ACHN (cell line): Measurements from ENCODE around the gene CRISPLD2.

Experiments used
- DNase-seq: peaks from one replicate; pipeline ENCODE4 v3.0.0-alpha.2; 2015
- in situ Hi-C: cut with HindIII; loops from 2 replicates; pipeline ENCODE4 v1.10.0; 2017; ENCODE audit warnings: low sequenced_read_pairs, low pct_ligation_motif_present, low pct_unique_long_range_greater_than_20kb

The CRISPLD2 gene

DNA sequence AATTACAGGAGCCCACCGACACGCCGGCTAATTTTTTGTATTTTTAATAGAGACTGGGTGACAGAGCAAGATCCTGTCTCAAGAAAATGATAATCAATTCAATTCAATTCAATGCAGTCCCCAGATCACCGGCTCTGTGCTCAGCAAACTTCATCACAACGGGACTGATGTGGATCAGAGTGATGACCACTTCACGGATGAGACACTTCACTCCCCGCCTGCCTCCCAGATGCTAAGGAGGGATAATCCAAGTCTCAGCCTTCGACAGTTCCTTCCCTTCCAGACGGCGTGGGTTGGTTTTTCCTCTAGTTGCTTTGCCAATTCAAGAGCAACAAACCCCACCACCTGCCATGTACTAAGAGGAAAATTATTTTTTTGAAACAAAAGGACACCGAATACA lies 97.7 kb downstream of the CRISPLD2 start:
- no peak for DNase-seq
- in situ Hi-C loops: no loop called here

DNA sequence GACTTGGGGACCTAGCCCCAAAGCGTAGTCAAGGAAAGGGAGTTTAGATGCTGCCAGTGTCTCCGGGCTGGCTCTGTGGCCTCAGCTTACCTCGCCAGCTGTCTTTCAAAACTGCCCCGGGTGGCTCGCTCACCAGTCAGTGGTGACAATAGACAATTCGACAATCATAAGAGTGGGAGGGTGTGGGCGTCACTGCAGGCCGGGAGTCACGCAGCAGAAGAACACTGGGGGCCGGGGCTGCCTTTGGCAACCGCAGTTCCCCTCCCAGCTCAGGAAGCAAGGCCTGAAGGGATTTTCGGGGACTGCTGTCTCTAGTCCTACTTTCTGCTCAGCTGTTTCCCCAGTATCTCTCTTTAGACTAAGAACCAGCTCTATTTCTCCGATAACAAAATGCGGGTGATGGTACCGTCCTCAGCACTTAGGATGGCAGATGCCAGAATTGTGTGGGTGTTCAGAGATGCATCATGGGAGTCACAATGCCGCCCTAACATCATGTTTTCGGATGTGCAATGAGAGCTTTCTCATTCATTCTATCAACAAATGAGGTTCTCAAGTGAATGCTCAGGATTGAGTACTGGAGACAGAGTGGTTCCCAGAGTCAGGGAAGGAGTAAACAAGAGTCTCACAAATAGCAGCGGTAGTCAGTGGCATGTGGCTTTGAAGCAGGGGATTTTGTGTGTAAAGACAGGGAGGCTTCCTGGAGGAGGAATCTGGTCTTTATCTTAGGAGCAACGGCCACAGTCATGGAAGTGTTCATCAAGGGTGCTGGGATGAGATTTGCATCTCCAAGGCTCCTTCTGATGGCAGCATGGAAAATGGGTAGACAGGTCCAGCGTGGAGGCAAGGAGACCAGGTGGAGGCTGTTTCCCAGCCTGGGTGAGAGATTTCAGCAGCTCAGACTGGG lies 98.5 kb downstream of the CRISPLD2 start:
- DNase-seq: no peak
- in situ Hi-C loops: no loop called here

DNA sequence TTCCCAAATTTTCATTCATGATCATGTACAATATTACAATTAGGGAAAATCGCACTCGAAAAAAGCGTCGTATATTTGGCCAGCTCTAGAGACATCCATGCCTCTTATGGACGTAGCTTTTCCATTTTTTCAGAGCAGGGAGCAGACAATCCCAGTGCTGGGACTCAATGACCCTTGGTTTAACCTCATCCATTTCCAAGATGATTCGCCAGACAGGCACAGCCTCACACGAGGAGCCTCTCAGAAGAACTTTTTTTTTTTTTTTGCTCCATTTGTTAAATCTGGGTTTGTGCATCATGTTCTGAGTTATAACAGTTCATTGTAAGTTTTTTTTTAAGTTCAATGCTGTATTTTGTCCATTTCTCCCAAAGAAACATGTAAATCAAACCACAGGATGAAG lies 99.5 kb downstream of the CRISPLD2 start:
- in situ Hi-C loops: no loop called here
- DNase-seq: no peak

DNA sequence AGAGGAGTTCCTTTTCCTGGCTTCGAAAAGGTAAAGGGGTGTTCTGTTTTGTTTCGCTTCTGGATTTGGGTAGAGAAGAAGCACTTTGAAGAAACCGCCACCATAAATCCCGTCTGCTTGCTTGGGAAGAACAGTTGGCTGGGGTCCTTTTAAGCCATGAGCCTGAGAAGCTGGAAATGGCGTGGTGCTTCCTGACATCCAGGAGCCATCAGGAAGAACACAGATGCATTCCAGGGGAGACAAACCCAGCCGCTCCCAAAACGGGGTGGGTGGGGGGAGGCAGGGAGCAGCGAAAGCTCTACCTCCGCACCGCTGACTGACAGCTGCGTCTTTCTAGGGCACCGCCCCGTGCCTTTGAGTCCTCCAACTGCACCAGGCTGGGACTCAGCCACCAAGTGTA lies 99.9 kb downstream of the CRISPLD2 start:
- DNase-seq: no peak
- in situ Hi-C loops: no loop called here

DNA sequence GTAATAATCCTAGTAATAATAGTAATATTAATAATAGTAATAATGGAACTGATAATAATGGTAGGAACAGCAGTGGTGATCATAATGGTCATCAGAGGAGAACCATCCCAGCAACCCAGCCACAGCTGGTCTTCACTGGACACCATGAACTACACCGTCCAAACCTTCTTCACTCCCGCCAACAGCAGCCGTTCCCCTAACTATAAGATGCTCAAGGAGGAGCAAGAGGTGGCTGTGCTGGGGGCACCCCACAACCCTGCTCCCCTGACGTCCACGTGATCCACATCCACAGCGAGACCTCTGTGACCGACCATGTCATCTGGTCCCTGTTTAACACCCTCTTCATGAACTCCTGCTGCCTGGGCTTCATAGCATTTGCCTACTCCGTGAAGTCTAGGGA lies 100.5 kb downstream of the CRISPLD2 start:
- in situ Hi-C loops: no loop called here
- no peak for DNase-seq

DNA sequence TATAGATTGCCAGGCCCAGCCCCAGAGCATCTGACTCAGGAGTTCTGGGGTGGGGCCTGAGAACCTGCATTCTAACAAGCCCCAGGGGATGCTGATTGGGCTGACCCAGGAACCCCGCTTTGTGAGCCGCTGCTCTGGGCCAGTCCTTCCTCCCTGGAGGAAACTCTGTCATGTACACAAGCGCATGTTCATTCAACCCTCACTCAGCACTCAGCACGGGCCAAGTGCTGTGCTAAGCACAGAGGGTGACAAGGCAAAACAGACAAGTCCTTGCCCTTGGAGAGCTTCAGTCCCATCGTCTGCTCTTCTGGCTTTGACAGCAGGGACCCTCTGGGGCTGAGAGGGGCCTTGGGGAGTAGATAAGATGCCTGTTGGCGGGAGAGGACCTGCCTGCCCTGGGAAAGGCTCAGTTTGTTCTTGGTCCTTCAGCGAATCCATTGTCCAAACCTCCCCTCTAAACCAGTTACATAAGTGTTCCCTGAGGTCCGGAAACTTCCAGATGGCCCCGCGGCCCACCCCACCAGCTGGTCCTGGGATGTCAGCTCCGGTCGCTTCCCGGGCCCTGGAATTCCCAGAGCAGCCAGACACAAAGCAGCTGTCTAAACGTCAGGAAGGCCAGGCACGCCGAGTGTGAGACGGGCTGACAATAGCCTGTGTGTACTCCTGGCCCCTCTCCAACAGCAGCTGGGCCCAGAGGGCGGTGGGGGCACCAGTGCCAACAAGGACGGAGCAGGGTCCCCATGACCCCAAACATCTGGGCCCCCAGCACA lies 102.8 kb downstream of the CRISPLD2 start:
- in situ Hi-C loops: no loop called here

DNA sequence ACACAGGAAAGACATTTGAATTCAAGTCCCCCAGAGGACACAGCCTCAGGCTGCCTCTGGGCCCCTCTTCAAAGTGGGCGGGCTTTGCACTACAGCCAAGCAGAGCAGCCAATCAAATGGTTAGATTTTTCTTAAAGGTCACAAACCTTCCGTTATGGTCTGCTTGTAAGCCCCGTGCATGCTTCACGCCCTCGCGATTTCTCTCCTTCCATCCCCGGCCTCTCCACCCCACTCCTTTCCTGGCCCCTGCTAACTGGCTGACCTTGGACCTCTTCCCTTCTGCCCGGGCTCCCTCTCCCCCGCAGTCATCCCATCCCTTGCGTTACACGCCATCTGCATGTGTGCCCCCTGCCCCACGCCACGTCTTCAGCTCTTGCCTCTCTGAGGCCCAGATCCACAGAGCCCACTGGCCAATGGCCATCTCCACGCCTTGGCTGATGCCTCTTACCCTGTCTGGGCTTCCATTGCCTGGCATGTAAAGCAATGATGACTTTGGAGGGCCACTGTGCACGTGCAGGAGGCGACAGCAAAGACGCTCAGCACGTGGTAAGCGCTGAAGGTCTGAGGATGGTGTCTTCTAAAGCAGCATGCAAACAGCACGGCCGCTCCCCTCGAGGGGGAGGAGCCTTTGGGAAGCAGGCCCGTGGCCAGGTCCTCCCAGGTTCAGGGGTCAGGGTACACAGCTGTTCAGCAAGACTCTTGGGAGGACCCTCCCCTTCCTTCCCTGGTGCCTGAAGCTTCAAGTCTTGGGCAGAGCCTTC lies 104.7 kb downstream of the CRISPLD2 start:
- in situ Hi-C loops: loop anchor here (5.0 kb wide), 1 partner anchor 42 kb away; no protein-coding TSS in a partner anchor
- DNase-seq: no peak

More for the DNA sequence above, 102.8 kb downstream of the CRISPLD2 start:
- no peak for DNase-seq

DNA sequence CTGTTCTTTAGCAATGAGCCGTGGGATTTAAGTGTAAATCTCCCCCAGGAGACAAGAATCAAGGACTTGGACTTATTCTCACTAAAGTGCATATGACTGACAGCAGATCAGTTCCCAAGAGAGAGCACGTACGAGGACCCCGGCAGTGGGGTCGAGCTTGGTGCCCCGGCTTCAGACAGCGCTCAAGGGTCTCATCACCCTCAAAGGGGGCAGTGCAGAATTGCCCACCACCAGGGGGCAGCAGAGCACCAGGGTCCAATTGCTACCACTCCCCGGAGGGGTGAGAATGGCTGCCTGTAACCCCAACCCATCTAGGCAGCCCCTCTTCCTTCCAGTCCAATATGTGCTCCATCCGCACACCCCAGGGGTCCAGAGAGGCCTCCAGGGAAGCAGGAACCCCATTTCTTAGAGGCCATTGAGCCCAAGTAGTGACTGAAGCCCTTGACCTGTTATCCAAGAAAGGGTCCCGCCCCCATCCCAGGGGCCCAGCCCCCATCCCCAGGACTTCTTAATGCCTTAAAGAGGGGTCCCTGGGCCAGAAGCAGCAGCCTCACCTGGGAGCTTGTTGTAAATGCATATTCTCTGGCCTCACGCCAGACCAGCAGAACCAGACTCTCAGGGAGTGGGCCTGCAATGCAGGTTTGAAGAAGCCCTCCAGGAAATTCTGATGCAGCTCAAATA lies 105.4 kb downstream of the CRISPLD2 start:
- peak; percentile 37 for DNase-seq
- in situ Hi-C loops: loop anchor here (5.0 kb wide), 1 partner anchor 43 kb away; no protein-coding TSS in a partner anchor

DNA sequence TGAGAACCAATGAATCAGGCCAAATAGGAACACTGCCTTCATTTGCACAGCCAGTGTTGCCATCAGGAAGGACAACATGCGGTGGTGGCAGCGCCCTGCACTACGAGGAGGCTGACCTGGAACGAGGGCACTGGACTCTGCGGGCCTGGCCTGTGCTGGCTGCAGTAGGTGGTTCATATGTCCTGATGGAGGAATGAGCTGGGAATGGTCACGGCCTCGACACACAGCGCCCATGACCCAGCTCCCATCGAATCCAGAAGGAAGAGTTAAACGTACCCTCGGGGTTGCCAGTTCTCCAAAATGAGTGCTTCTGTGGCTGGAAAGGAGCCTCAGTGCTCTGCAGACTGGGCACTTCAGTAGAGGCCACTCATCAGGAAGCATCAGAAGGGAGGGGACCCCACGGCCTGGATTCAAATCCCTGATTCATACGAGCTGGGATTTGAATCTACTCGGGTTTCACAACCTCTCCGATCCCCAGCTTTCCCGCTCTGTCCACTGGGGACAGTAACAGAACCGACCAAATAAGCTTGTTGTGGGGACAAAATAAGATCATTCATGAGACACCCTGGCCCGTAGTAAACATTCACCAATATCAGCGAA lies 106.1 kb downstream of the CRISPLD2 start:
- no peak for DNase-seq
- in situ Hi-C loops: loop anchor here (5.0 kb wide), 1 partner anchor 44 kb away; no protein-coding TSS in a partner anchor

DNA sequence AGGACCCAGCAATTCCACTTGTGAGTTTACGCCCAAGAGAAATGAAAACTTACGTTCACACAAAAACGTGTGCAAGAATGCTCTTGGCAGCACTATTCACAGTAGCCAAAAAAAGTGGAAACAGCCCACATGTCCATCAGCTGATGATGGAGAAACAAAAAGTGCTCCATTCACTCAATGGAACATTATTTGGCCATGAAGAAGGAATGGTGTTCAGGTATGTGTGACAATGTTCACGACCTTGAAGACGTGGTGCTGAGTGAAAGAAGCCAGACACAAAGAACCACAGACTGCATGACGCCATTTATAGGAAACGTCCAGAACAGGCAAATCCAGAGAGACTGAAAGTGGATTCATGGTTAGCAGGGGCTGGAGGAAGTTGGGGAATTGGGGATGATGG lies 106.7 kb downstream of the CRISPLD2 start:
- DNase-seq: no peak
- in situ Hi-C loops: loop anchor here (5.0 kb wide), 1 partner anchor 44 kb away; no protein-coding TSS in a partner anchor

DNA sequence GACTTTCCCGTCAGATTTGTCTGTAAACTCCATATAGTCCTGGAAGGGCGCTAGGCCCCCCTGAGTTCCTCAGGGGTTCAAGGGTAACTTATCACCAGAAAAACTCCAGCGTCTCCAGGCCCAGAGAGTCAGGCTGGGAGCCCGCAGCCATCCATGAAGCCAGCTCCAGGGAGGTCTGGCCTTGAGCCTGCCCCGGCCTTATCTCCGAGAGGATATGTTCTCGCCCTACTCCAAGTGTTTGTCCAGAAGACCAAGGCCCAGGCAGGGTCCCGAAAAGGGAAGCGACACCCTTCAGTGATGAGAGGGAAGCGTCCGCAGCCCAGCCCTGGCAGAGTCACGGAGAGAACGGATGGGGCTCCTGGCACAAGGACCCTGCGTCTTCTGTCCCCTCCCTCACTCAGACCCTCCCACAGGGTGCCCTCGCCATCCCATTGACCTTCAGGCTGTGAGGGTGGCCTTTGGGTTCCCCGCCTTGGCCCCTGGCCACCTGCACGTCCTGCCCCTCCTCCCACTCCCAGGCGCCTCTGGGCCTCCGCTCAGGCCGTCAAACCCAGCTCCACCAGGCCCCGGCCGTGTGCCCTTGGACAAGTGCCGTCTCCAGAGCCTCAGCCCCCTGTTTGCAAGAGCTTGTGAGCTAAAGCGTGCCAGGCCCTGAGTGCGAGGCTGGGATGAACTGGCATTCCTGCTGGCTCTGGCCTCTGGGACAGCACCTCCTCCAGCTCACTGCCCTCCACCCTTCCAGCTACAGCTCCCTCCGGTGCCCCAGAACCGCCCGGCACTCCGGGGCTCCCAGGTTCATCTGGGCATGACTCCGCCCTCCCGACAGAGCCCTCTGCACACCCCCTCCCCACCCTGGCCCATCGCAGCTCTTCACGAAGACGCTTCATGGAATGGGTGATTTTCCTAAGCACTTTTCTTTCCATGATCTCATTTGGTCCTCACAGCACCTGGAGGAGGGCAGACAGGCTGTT lies 108.1 kb downstream of the CRISPLD2 start:
- DNase-seq: no peak
- in situ Hi-C loops: loop anchor here (5.0 kb wide), 1 partner anchor 46 kb away; no protein-coding TSS in a partner anchor

DNA sequence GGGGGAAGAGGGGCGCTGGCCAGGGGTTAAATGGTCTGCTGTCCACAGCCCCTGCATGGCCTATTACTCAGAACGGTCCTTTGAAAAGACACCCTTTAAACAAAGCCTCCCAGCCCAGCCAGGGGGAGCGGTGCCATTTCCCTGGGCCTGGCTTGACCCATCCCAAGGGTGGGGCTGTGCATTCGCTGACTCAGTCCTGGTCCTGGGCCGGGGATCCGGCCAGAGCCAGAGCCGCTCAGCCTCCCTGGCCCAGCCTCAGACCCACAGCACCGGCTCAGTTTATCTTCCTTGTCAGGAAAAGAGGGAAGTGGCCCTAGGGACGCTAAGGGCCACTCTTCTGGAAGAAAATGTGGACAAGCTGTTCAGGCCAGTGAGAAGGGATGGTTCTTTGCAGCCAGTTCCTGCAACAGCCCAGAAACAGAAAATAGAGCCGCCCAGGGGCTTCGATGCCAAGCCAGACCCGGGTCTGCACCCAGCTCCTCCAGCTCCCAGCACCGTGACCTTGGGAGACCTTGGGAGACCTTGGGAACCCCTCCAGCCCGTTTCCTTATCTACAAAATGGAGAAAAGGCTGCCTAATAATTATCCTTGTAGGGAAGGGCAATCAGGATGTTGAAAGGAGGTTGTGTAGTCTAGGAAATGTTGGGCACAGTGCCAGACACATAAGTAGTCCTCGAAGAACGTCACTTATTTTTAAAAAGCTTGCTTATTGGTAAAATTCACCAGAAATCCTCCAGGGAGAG lies 109.1 kb downstream of the CRISPLD2 start:
- in situ Hi-C loops: loop anchor here (5.0 kb wide), 1 partner anchor 47 kb away; no protein-coding TSS in a partner anchor
- DNase-seq: no peak

DNA sequence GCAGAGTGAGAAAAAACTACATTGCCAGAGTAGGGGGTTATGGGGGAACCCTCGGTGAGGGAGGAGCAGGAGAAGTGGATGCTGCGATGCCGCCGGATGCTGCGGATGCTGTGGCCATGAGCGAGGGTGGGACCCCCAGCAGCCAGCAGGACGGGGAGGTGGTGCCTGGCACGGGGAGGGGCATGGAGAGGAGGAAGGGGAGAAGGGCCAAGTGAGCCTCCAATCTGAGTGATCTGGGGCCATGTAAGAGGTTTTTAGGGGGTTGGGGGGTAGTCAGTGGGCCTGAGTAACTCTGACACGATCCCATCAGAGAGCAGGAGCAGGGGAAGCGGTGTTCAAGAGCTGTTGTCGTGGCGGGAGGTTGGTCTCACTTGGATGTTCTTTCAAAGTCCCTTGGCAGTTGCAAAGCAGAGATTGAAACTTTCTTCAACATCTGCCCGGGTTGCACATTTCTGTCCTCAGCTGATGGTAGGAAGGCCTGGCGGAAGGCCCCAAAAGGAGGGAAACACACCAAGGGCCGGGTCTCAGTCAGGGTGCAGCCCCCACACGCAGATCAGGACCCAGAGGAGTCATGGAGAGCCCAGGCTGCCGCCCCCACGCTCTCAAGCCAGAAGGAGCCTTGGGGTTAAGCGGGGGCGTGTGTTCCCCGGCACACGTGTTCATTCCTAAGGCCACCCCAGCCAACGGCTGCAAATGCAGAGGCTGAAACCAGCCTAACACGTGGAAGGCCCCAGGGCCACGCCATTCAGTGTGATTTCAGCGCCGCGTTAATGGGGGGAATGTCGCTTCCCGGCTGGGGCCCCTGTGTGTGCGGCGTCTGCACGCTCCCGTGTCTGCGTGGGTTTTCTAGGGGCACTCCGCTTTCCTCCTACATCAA lies 109.9 kb downstream of the CRISPLD2 start:
- no peak for DNase-seq
- in situ Hi-C loops: loop anchor here (5.0 kb wide), 1 partner anchor 47 kb away; no protein-coding TSS in a partner anchor

DNA sequence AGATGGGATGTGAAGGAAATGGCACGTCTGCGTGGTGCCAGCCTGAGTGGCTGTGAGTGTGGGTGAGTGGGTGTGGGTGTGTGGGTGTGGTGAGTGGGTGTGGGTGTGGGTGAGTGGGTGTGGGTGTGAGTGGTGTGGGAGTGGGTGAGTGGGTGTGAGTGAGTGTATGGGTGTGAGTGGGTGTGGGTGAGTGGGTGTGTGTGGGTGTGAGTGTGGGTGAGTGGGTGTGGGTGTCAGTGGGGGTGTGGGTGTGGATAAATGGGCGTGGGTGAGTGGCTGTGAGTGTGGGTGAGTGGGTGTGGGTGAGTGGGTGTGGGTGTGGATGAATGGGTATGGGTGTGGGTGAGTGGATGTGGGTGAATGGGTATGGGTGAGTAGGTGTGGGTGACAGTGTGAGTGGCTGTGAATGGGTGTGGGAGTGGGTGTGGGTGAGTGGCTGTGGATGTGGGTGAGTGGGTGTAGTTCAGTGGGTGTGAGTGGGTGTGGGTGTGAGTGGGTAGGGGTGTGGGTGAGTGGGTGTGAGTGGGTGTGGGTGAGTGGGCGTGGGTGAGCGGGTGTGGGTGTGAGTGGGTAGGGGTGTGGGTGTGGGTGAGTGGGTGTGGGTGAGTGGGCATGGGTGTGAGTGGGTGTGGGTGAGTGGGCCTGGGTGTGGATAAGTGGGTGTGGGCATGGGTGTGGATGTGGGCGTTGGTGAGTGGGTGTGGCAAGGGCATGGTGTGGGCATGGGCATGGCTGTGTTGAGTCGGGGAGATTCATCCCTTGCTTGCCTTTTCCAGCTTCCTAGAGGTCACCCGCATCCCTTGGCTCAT lies 110.7 kb downstream of the CRISPLD2 start:
- DNase-seq: no peak
- in situ Hi-C loops: no loop called here
